Purkinje cell (primary cell): ENCODE data around the gene SRP72. TPM values are rescaled to one million over a fixed set of nuclear protein-coding genes. Genes with fewer than 3 reads are reported as not detected.

Source experiments
- polyA plus RNA-seq: library from polyadenylated mRNA; unstranded; fragments of >200 nt; fragmentation: Nextera tagmentation; gene quantifications from 2 replicates; pipeline ENCODE4 v1.2.1, GENCODE V29; 2014

SRP72 gene
- polyA plus RNA-seq = 117 and 156 TPM in 2 replicates

GRCh38 chr4:56467284-56468096, at the start of gene SRP72:
Gene SRP72 (plus strand): TSS chr4:56467617. CDS start chr4:56467636, 19 bp downstream.

DNA sequence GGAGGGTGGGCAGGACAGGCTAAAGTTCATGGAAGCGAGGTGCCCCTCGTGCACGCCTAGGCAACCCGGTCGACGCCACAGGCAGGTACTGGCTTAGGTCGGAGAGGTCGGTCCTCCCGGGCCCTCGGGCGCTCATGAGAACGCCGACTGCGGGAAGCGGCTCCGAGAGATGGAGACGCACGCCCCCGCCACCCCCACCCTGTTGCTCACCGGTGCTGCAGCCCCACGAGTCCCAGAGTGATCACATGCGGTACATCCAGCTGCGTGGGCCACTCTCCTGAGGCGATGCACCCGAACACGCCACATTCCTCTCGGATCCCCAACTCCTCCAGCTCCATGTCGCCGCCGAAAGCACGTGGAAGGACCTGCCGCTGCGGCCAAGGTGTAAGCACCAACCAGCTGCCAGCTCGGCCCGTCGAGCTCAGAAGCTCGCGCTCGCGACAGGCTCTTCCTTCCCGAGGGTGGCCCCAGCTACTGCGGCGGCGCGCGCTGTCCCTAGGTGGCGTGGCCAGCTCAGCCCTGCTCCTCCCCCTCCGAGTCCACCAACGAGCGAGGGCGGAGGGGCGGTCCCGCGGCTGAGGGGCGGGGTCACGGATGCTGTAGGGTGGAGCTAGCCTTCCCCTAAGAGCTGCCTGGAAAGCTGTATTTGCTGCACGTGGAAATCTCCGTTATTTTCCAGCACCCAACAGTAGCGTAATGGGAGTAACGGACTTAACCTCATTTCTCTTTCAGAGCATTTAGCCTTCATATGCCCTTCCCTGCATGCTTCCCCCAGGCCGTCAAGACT, 32.1 kb upstream of the SRP72 start, which contains the start of gene PPAT:
PPAT (minus strand) TSS at position 476 of the 787 bp plus-strand sequence; CDS start at position 338, 138 bp downstream.

DNA sequence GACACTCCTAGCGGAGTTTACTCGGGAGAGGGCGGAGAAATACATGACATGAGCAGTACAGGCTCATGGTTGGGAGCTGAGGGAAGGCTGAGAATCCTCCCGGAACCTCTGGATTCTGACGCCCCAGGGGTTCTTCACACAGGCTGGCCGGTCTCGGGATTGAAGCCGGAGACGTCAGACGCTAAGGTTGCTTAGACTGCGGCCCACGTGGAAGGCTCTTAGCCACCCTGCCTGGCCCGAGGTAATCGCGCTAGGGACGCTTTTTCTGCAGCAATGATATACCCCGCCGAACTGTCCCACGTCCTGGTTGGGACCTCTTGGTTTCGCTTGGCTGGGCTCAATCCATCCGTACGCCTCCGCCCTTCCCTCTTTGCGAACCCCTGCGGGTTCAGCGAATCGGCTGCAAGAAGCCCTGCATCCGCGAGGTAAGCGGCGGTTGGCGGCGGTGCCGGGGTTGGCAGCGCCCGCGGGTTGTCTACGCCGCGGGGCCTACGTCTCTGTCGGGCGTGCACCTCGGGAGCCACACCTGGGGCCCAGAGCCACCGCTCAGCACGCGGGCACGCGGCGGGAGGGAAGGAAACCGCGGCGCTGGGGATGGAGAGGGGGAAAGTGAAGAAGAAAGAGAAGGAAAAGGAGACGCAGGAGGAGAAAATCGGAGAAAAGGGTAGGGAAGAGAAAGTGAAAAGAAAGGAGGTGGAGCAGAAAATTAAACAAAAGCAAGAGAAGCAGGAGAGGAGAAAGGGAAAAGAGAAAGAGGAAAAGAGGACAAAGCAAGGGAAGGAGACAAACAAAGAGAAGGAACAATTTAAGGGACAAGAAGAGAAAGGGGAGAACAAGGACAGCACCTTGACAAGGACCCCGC, 38.1 kb downstream of the SRP72 start, which contains the start of gene ARL9:
ARL9 (plus strand) TSS at position 523 of the 862 bp plus-strand sequence; CDS start at position 595, 72 bp downstream.

Other genes with a start within 250 kb of the SRP72 start
- gene AASDH, start 80.1 kb upstream of the SRP72 start, polyA plus RNA-seq = 27.5 and 39.6 TPM in 2 replicates
- gene PPAT, start 32.0 kb upstream of the SRP72 start, polyA plus RNA-seq = 11.7 and 11.9 TPM in 2 replicates
- 47.9 and 56.8 TPM in 2 replicates for gene PAICS, start 31.4 kb upstream of the SRP72 start, polyA plus RNA-seq
- 61.4 and 65.9 TPM in 2 replicates for gene ARL9, start 38.2 kb downstream of the SRP72 start, polyA plus RNA-seq
- gene HOPX, start 213.7 kb downstream of the SRP72 start, polyA plus RNA-seq = 511 and 644 TPM in 2 replicates